Activated naive CD4-positive, alpha-beta T cell treated with anti-CD3 and anti-CD28 coated beads, Interleukin-2, amount 10 ng/mL, durations not matched to agents 7 days and 5 days (primary cell): ENCODE data around the gene SLC41A1.

Experiments used
- CTCF ChIA-PET: fragments of 350-600 bp; sonication (Branson Sonifier 250); formaldehyde crosslinking; loops from one replicate; lab custom pipeline; 2021; ENCODE audit warnings: antibody characterized with exemption; lab: Charles Lee
- DNase-seq: peaks from one replicate; pipeline ENCODE4 v3.0.0-alpha.2; 2020
- H3K27ac Mint-ChIP-seq: one replicate; pipeline ENCODE4 v1.8.0; 2021; ENCODE audit warnings: mild to moderate bottlenecking, moderate library complexity, mixed read lengths
- H3K27me3 Mint-ChIP-seq: one replicate; pipeline ENCODE4 v1.8.0; 2021; ENCODE audit warnings: mild to moderate bottlenecking, mixed read lengths
- H3K36me3 Mint-ChIP-seq: one replicate; pipeline ENCODE4 v1.8.0; 2021; ENCODE audit warnings: mixed read lengths
- H3K4me1 Mint-ChIP-seq: one replicate; pipeline ENCODE4 v1.8.0; 2021; ENCODE audit warnings: mixed read lengths
- H3K4me3 Mint-ChIP-seq: one replicate; pipeline ENCODE4 v1.8.0; 2021; ENCODE audit warnings: mild to moderate bottlenecking, moderate library complexity, mixed read lengths
- H3K9me3 Mint-ChIP-seq: one replicate; pipeline ENCODE4 v1.8.0; 2021; ENCODE audit warnings: mixed read lengths

SLC41A1 gene

DNA sequence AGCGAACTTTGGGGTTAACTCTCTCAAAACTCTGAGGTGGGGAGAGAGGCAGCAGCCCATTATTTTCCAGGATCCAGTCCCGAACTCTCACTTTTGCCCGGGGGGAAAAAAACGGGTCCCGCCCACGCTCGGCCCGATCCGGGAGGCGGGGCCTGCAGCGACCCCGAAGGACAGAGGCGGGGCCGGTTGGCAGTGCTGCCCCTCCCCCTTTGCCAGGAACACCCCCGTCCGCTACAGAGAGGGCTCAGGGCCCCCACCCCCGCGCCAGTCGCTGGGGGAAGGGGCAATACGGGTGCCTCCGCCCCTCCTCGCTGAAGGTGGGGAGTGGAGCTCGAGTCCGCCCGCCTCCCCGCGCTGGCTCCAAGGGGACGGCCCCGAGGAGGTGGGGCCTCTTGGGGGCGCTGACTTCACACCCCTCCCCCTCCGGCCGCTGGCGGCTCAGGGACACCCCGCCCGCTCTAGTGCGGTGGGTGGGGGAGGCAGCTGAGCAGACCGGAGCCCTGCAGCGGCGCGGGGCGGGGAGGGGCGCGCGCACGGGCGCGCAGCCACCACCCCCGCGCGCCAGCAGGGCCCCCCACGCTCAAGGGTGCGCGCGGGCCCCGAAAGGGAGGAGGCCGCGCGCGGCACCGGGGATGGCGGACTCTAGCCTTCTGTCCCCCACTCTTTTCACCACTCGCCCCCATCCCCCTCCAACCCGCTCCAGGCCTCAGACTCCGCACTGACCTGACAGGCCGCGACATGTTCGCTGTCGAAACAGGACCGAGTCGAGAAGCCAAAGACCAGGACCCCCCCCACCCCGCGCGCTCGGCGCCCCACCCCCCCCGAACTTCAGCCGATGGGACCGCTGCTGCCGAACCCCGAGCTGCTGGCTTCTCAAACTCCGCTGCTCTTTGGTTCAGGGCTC lies 63.5 kb downstream of the SLC41A1 start:
- H3K27ac Mint-ChIP-seq = peak overlapping the region; percentile 98
- peak overlapping the region; percentile 93 for H3K4me3 Mint-ChIP-seq
- CTCF ChIA-PET = interaction anchor here (1.0 to 1.2 kb wide), 2 partner anchors 10 to 33 kb away, joined by 3 to 5 read pairs; no protein-coding TSS in a partner anchor
- H3K4me1 Mint-ChIP-seq = peaks cover 50% of the 10 kb centered on the region
- peak; percentile 96 for DNase-seq
- H3K9me3 Mint-ChIP-seq = no peaks in the 10 kb centered on the region
- H3K36me3 Mint-ChIP-seq = peaks cover 17% of the 10 kb centered on the region
- peaks cover 4% of the 10 kb centered on the region for H3K27me3 Mint-ChIP-seq

DNA sequence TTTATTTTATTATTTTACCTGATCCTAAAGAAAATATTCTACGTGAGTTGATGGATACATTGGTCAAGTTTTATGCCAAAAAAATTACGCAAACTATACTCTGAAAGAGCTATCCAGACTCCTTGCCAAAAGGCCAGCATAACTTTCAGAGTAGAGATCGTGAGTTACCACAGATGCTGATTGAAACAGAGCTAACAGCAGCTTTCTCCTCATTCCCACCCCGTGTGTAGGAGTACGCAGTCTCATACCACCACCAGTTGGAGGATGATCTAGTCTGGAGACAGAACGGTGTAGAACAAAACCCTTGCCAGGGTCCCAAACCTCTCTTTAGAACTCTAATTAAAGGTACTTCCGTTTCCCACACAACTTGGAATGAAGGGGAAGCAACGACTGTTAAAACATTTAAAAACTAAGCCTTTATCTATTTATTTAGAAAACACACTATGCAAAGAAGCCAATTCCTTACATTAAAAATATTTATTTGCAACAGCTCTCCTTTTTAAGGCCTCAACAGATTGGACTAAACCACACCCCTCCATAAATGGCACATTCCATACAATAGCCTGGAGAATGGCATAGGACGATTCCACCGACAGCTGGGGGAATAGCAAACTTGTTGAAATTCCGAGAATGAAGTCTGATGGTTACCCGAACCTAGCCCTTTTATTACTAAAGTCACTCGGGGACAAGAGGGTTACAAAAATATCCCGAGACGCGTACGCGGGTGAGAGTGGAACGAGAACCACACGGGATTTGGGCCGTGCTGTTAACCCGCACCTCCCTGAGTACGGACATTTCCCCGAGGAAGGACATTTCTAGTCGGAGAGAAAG lies 64.4 kb downstream of the SLC41A1 start:
- Mint-ChIP-seq H3K36me3 (peaks cover 21% of the 10 kb centered on the region), H3K27ac (peak overlapping the region; percentile 91), H3K9me3 (no peaks in the 10 kb centered on the region), H3K4me3 (peak overlapping the region; percentile 93), H3K4me1 (peaks cover 57% of the 10 kb centered on the region), H3K27me3 (peaks cover 4% of the 10 kb centered on the region)
- CTCF ChIA-PET = interaction anchor here (0.7 to 1.2 kb wide), 3 partner anchors 11 to 88 kb away, joined by 3 to 5 read pairs (median 3); no protein-coding TSS in a partner anchor
- DNase-seq = peak; percentile 72

DNA sequence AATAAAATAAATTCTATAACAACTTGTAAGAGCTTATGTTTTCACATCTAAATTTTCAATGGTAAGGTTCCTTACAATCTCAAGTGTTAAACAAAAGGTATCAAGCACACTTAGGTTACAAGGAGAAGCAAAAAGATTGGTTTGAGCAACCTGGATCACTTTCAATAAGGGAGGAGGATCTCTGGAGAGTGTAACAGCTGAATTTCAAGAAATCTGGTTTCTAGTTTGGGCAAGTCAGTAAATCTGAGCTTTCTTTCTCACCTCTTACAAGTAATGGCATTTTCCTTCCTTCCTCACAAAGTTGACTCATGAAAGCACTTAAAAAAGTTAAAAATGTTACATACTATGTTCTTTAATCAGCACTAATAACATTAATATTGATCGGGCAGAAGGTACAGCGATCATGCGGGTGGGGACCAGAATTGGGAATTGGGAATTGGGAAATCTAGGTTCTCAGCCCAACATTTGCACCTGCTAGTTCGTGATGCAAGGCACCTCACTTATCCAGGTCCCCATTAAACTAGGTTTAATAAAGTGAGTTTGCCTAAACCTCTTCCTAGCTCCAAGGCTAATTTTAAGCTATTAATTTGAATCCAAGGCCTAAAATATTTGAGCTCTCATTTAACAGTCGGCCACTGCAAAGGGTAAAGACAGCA lies 66.1 kb downstream of the SLC41A1 start:
- H3K27ac Mint-ChIP-seq = no peak overlapping the region
- peaks cover 21% of the 10 kb centered on the region for H3K36me3 Mint-ChIP-seq
- CTCF ChIA-PET = interaction anchor here (0.7 to 1.2 kb wide), 3 partner anchors 26 to 35 kb away, joined by 3 to 5 read pairs (median 4); no protein-coding TSS in a partner anchor
- DNase-seq = no peak
- H3K4me3 Mint-ChIP-seq = peak overlapping the region; percentile 22
- peaks cover 66% of the 10 kb centered on the region for H3K4me1 Mint-ChIP-seq
- no peaks in the 10 kb centered on the region for H3K9me3 Mint-ChIP-seq
- H3K27me3 Mint-ChIP-seq = peaks cover 4% of the 10 kb centered on the region

DNA sequence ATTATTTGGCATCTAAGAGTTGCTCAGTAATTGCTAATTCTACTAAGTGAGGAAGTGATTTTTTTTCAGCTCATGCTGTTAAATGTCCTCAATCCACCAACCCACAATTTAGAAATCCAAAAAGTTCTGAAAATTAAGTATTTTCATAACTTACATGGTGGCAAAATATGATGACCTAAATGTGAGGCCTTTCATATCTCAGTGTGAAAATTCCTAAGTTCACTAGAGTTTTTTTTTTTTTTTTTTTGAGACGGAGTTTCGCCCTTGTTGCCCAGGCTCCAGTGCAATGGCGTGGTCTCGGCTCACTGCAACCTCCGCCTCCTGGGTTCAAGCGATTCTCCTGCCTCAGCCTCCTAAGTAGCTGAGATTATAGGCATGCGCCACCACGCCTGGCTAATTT lies 68.6 kb downstream of the SLC41A1 start:
- peaks cover 18% of the 10 kb centered on the region for H3K36me3 Mint-ChIP-seq
- H3K4me1 Mint-ChIP-seq = peaks cover 59% of the 10 kb centered on the region
- no peaks in the 10 kb centered on the region for H3K27me3 Mint-ChIP-seq
- H3K4me3 Mint-ChIP-seq = no peak overlapping the region
- CTCF ChIA-PET = interaction anchor here (1.1 kb wide), 1 partner anchor 20 kb away, joined by 3 read pairs; no protein-coding TSS in a partner anchor
- no peaks in the 10 kb centered on the region for H3K9me3 Mint-ChIP-seq
- H3K27ac Mint-ChIP-seq = no peak overlapping the region
- DNase-seq = no peak

DNA sequence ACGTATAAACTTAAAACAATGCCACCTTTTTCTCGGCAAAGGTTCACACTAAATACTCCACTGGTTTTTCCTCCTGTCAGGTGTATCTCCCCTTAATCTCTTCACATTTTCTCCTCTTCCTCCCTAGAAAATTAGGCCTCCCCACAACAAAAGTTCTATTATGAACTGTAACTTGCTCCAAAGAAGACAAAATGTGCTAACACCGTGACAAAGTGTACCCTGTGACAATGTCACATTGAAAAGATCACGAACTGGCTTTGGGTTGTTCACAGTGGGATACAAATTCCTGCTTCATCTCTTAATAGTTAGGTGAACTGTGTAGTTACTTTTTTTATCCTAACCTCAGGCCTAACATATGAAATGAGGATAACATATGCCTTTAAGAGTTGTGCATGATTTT lies 69.0 kb downstream of the SLC41A1 start:
- H3K27me3 Mint-ChIP-seq = no peaks in the 10 kb centered on the region
- no peak overlapping the region for H3K4me3 Mint-ChIP-seq
- peaks cover 59% of the 10 kb centered on the region for H3K4me1 Mint-ChIP-seq
- no peaks in the 10 kb centered on the region for H3K9me3 Mint-ChIP-seq
- no peak for DNase-seq
- CTCF ChIA-PET = no interaction called here
- peaks cover 20% of the 10 kb centered on the region for H3K36me3 Mint-ChIP-seq
- H3K27ac Mint-ChIP-seq = peak overlapping the region; percentile 22

DNA sequence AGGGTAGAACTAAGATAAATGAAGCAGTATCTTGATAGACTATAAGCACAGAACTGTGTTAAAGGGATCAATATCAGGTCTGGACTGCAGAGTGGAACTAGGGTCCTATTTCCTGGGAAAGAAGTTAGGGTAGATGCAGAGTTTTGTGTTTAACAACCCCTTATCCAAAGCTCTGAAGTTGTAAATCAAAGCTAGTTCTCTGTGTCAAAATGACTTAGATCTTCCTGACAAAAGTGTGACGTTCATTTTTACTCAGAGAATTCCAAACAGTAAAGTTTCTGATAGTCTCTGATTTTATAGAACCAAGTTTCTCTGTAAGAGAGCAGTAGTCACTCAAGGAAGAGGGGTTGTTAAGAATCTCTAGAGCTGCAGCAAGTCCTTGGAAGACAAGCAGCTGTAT lies 71.3 kb downstream of the SLC41A1 start:
- Mint-ChIP-seq H3K27ac (peak overlapping the region; percentile 64), H3K4me3 (no peak overlapping the region), H3K36me3 (peaks cover 19% of the 10 kb centered on the region), H3K9me3 (no peaks in the 10 kb centered on the region), H3K4me1 (peaks cover 42% of the 10 kb centered on the region), H3K27me3 (no peaks in the 10 kb centered on the region)
- CTCF ChIA-PET = no interaction called here
- DNase-seq = no peak

DNA sequence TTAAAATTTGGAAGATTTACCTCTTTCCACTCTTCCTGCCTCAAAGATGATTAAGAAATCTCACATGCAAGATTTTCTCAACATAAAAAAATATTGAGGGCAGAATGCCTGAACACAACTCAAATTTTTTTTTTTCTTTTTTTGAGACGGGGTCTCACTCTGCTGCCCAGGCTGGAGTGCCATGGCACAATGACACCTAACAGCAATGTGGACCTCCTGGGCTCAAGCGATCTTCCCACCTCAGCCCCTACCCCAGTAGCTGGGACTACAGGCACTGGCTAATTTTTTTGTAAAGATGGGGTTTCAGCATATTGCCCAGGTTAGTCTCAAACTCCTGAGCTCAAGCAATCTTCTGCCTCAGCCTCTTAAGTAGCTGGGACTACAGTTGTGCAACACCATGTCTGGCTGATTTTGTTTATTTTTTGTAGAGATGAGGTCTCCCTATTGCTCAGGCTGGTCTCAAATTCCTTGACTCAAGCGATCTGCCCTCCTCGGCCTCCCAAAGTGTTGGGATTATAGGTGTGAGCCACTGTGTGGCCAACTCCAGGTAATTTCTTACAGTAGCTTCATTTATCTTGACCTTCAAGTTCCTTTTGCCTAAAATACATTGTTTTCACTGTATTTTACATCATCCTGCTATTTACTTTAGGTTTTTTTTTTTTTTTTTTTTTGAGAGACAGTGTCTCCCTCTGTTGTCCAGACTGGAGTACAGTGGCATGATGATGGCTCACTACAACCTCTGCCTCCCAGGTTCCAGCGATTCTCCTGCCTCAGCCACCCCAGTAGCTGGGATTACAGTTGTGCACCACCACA lies 73.4 kb downstream of the SLC41A1 start:
- Mint-ChIP-seq H3K4me3 (no peak overlapping the region), H3K9me3 (no peaks in the 10 kb centered on the region), H3K27me3 (no peaks in the 10 kb centered on the region), H3K27ac (no peak overlapping the region), H3K4me1 (peaks cover 24% of the 10 kb centered on the region), H3K36me3 (peaks cover 23% of the 10 kb centered on the region)
- CTCF ChIA-PET = interaction anchor here (0.6 to 2.9 kb wide), 3 partner anchors 18 to 81 kb away, joined by 3 to 12 read pairs (median 6); no protein-coding TSS in a partner anchor
- DNase-seq = no peak
